ENCODE results near the gene PAQR9. TPM values are rescaled to one million over a fixed set of nuclear protein-coding genes. Genes with fewer than 3 reads are reported as not detected.
A peak's percentile ranks its signal among the peaks of the same experiment; 100 is the strongest.
"Not testable (repeated sequence)": the region's sequence is repeated elsewhere in the genome, so short reads cannot be mapped to it uniquely, and the experiment has no call there.

PAQR9 gene
- total and polyA plus RNA-seq, 2 donors (not counting 1 experiment from before 2014, with no cell fraction given): not detected

DNA sequence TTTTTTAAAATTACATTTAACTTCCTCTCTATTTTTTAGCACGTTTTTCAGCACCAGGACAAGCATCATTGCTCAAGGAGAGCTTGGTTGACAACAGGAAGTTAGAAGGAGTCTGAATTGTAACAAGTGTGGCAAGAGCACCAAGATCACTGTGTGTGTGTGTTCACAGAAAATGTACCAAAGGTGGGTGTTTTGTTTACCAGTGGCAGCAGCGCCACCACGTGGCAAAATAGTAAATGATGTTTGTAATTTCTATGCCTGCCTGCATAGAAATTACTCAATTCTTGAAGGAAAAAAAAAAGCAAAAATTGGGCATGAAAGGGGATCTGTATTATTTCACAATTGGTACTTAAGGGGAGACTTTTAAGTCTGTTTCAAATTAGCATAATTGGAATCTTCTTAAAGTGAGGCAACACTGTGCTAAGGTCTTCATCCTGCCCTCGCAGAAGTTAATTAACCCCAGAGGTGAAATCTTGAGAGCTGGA is 30.5 kb upstream of the PAQR9 start:
- no peaks in the 10 kb centered on the region for H3K27me3 ChIP-seq (ENCODE audit: control insufficient read depth, insufficient read depth, low read length)
- H3K27ac ChIP-seq (ENCODE audit: insufficient read depth, low read length): no peak overlapping the region
- TF ChIP-seq EZH2 (IDR thresholded peaks at IDR 0.05; ENCODE audit: low read length, missing control alignments): no peak
- TF ChIP-seq, protein P1, sequence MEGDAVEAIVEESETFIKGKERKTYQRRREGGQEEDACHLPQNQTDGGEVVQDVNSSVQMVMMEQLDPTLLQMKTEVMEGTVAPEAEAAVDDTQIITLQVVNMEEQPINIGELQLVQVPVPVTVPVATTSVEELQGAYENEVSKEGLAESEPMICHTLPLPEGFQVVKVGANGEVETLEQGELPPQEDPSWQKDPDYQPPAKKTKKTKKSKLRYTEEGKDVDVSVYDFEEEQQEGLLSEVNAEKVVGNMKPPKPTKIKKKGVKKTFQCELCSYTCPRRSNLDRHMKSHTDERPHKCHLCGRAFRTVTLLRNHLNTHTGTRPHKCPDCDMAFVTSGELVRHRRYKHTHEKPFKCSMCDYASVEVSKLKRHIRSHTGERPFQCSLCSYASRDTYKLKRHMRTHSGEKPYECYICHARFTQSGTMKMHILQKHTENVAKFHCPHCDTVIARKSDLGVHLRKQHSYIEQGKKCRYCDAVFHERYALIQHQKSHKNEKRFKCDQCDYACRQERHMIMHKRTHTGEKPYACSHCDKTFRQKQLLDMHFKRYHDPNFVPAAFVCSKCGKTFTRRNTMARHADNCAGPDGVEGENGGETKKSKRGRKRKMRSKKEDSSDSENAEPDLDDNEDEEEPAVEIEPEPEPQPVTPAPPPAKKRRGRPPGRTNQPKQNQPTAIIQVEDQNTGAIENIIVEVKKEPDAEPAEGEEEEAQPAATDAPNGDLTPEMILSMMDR (conservative IDR thresholded peaks at IDR 0.05 in 1 of 2, IDR thresholded peaks at IDR 0.05 in 1 of 2; ENCODE audit: low read depth in 1 of 2, low read length in 2 of 2): peak; percentile 60 to 73
- H3K4me1 ChIP-seq (ENCODE audit: control insufficient read depth, extremely low read depth, insufficient read depth, low read length): peaks cover 2% of the 10 kb centered on the region
- no peak overlapping the region for H3K4me3 ChIP-seq (replicated peaks in 1 of 4; ENCODE audit: control extremely low read depth in 1 of 4, insufficient read depth in 1 of 4, low read depth in 3 of 4, low read length in 4 of 4)
- H3K79me2 ChIP-seq (ENCODE audit: control insufficient read depth, insufficient read depth, low read length): no peaks in the 10 kb centered on the region
- no peaks in the 10 kb centered on the region for H3K9me3 ChIP-seq (ENCODE audit: control insufficient read depth, insufficient read depth, low read depth, low read length)
- no peak overlapping the region for H2AFZ ChIP-seq (ENCODE audit: low read length)
- H3K4me2 ChIP-seq (ENCODE audit: extremely low read depth, insufficient read depth, low read length): no peak overlapping the region
- H3K36me3 ChIP-seq (ENCODE audit: control insufficient read depth, insufficient read depth, low read length): no peaks in the 10 kb centered on the region
- peak; percentile 52 to 81 for DNase-seq (ENCODE audit: low read depth in 2 of 2)
- H3K9ac ChIP-seq (ENCODE audit: insufficient read depth, low read length): no peak overlapping the region
- no peaks in the 10 kb centered on the region for H4K20me1 ChIP-seq (ENCODE audit: control insufficient read depth, extremely low read depth, insufficient read depth, low read length)

DNA sequence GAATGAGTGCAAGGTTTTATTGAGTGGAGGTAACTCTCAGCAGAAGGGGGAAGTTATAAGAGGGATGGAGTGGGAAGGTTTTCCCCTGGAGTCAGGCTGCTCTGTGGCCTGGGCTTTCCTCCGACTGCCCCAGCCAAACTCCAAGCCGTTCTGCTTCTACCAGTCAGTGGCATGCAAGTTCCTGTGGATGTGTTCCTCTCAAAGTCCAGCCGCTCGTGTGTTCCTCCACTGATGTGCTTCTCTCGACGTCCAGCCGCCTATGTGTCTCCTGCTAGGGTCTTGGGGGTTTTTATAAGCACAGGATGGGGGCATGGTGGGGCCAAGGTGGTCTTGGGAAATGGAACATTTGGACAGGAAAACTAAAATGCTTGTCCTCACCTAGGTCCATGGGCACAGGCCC is 28.8 kb upstream of the PAQR9 start:
- H3K4me2 ChIP-seq (ENCODE audit: extremely low read depth, insufficient read depth, low read length): no peak overlapping the region

DNA sequence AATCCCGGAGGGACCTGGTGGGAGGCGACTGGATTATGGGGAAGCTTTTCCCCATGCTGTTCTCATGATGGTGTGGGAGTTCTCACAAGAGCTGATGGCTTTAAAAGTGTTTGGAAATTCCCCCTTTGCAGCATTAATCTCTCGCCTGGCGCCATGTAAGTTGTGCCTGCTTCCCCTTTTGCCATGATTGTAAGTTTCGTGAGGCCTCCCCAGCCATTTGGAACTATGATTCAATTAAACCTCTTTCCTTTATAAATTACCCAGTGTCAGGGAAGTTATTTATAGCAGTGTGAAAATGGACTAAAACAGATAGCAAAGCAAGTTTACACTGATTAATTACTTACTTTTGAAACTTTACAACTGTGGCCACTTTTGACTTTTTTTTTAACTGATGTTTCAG is 27.2 kb upstream of the PAQR9 start:
- Histone ChIP-seq H3K9ac (ENCODE audit: insufficient read depth, low read length) (no peak overlapping the region), H3K27me3 (ENCODE audit: control insufficient read depth, insufficient read depth, low read length) (no peaks in the 10 kb centered on the region), H3K27ac (ENCODE audit: insufficient read depth, low read length) (no peak overlapping the region), H3K4me3 (replicated peaks in 1 of 4; ENCODE audit: control extremely low read depth in 1 of 4, insufficient read depth in 1 of 4, low read depth in 3 of 4, low read length in 4 of 4) (no peak overlapping the region), H3K4me2 (ENCODE audit: extremely low read depth, insufficient read depth, low read length) (no peak overlapping the region), H3K9me3 (ENCODE audit: control insufficient read depth, insufficient read depth, low read depth, low read length) (no peaks in the 10 kb centered on the region), H2AFZ (ENCODE audit: low read length) (no peak overlapping the region), H3K4me1 (ENCODE audit: control insufficient read depth, extremely low read depth, insufficient read depth, low read length) (no peaks in the 10 kb centered on the region), H3K79me2 (ENCODE audit: control insufficient read depth, insufficient read depth, low read length) (no peaks in the 10 kb centered on the region), H4K20me1 (ENCODE audit: control insufficient read depth, extremely low read depth, insufficient read depth, low read length) (no peaks in the 10 kb centered on the region), H3K36me3 (ENCODE audit: control insufficient read depth, insufficient read depth, low read length) (no peaks in the 10 kb centered on the region)
- no peak for DNase-seq (ENCODE audit: low read depth in 2 of 2)
- TF ChIP-seq, protein P1 (conservative IDR thresholded peaks at IDR 0.05 in 1 of 2, IDR thresholded peaks at IDR 0.05 in 1 of 2; ENCODE audit: low read depth in 1 of 2, low read length in 2 of 2): no peak
- no peak for TF ChIP-seq EZH2 (IDR thresholded peaks at IDR 0.05; ENCODE audit: low read length, missing control alignments)

More for the DNA sequence above, 28.8 kb upstream of the PAQR9 start:
- Histone ChIP-seq H3K36me3 (ENCODE audit: control insufficient read depth, insufficient read depth, low read length) (no peaks in the 10 kb centered on the region), H3K4me1 (ENCODE audit: control insufficient read depth, extremely low read depth, insufficient read depth, low read length) (no peaks in the 10 kb centered on the region), H3K4me3 (replicated peaks in 1 of 4; ENCODE audit: control extremely low read depth in 1 of 4, insufficient read depth in 1 of 4, low read depth in 3 of 4, low read length in 4 of 4) (no peak overlapping the region), H3K9me3 (ENCODE audit: control insufficient read depth, insufficient read depth, low read depth, low read length) (no peaks in the 10 kb centered on the region), H4K20me1 (ENCODE audit: control insufficient read depth, extremely low read depth, insufficient read depth, low read length) (no peaks in the 10 kb centered on the region), H3K27me3 (ENCODE audit: control insufficient read depth, insufficient read depth, low read length) (no peaks in the 10 kb centered on the region), H2AFZ (ENCODE audit: low read length) (no peak overlapping the region), H3K27ac (ENCODE audit: insufficient read depth, low read length) (no peak overlapping the region), H3K9ac (ENCODE audit: insufficient read depth, low read length) (no peak overlapping the region), H3K79me2 (ENCODE audit: control insufficient read depth, insufficient read depth, low read length) (no peaks in the 10 kb centered on the region)
- TF ChIP-seq, protein P1 (conservative IDR thresholded peaks at IDR 0.05 in 1 of 2, IDR thresholded peaks at IDR 0.05 in 1 of 2; ENCODE audit: low read depth in 1 of 2, low read length in 2 of 2): no peak
- no peak for DNase-seq (ENCODE audit: low read depth in 2 of 2)

DNA sequence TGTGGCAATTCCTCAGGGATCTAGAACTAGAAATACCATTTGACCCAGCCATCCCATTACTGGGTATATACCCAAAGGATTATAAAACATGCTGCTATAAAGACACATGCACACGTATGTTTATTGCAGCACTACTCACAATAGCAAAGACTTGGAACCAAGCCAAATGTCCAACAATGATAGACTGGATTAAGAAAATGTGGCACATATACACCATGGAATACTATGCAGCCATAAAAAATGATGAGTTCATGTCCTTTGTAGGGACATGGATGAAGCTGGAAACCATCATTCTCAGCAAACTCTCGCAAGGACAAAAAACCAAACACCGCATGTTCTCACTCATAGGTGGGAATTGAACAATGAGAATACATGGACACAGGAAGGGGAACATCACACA is 25.4 kb upstream of the PAQR9 start:
- H3K4me3 ChIP-seq (replicated peaks in 1 of 4; ENCODE audit: control extremely low read depth in 1 of 4, insufficient read depth in 1 of 4, low read depth in 3 of 4, low read length in 4 of 4); H2AFZ ChIP-seq (ENCODE audit: low read length); H3K27me3 ChIP-seq (ENCODE audit: control insufficient read depth, insufficient read depth, low read length); DNase-seq (ENCODE audit: low read depth in 2 of 2); H3K9me3 ChIP-seq (ENCODE audit: control insufficient read depth, insufficient read depth, low read depth, low read length); H3K4me1 ChIP-seq (ENCODE audit: control insufficient read depth, extremely low read depth, insufficient read depth, low read length); H3K27ac ChIP-seq (ENCODE audit: insufficient read depth, low read length); H4K20me1 ChIP-seq (ENCODE audit: control insufficient read depth, extremely low read depth, insufficient read depth, low read length); H3K36me3 ChIP-seq (ENCODE audit: control insufficient read depth, insufficient read depth, low read length); H3K4me2 ChIP-seq (ENCODE audit: extremely low read depth, insufficient read depth, low read length); H3K79me2 ChIP-seq (ENCODE audit: control insufficient read depth, insufficient read depth, low read length); H3K9ac ChIP-seq (ENCODE audit: insufficient read depth, low read length): not testable (repeated sequence)

DNA sequence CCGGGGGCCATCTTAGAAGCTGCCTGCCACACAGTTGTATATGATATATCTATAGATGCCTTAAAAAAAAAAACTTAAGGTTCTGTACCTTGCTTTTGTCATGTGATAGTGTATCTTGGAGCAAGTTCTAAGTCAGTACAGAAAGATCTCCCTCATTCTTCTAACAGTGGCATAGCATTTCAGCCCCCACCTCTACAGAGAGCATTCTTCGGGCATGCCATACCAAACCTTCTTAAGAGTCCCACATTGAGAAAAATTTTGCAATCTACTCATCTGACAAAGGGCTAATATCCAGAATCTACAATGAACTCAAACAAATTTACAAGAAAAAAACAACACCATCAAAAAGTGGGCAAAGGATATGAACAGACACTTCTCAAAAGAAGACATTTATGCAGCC is 24.7 kb upstream of the PAQR9 start:
- H3K36me3 ChIP-seq (ENCODE audit: control insufficient read depth, insufficient read depth, low read length); H2AFZ ChIP-seq (ENCODE audit: low read length); H3K27ac ChIP-seq (ENCODE audit: insufficient read depth, low read length); H3K9me3 ChIP-seq (ENCODE audit: control insufficient read depth, insufficient read depth, low read depth, low read length); H3K4me3 ChIP-seq (replicated peaks in 1 of 4; ENCODE audit: control extremely low read depth in 1 of 4, insufficient read depth in 1 of 4, low read depth in 3 of 4, low read length in 4 of 4); DNase-seq (ENCODE audit: low read depth in 2 of 2); H3K9ac ChIP-seq (ENCODE audit: insufficient read depth, low read length); H3K27me3 ChIP-seq (ENCODE audit: control insufficient read depth, insufficient read depth, low read length); H3K4me2 ChIP-seq (ENCODE audit: extremely low read depth, insufficient read depth, low read length); H4K20me1 ChIP-seq (ENCODE audit: control insufficient read depth, extremely low read depth, insufficient read depth, low read length); H3K79me2 ChIP-seq (ENCODE audit: control insufficient read depth, insufficient read depth, low read length); H3K4me1 ChIP-seq (ENCODE audit: control insufficient read depth, extremely low read depth, insufficient read depth, low read length): not testable (repeated sequence)
